GM18517 (cell line): ENCODE results near the gene VPS26B.

Experiments used
- ATAC-seq: cut with Tn5 transposase; IDR thresholded peaks from one replicate; pipeline ENCODE4 v1.9.1; 2021; ENCODE audit warnings: mild to moderate bottlenecking, moderate library complexity; ENCODE audit not compliant: unreplicated experiment

Gene VPS26B

GRCh38 chr11:134231958-134232659 lies 7.6 kb downstream of the VPS26B start:
- ATAC-seq: no peak

- ATAC-seq: no peak
Measured at GRCh38 chr11:134233729-134234179, 9.3 kb downstream of the VPS26B start.

GRCh38 chr11:134235399-134235798 lies 10.9 kb downstream of the VPS26B start:
- no peak for ATAC-seq

- ATAC-seq: no peak
Measured at GRCh38 chr11:134236834-134237556, 12.5 kb downstream of the VPS26B start.

GRCh38 chr11:134237557-134237922 lies 13.1 kb downstream of the VPS26B start:
- ATAC-seq: no peak

GRCh38 chr11:134238956-134239355 lies 14.5 kb downstream of the VPS26B start:
- ATAC-seq: no peak

GRCh38 chr11:134240592-134240991 lies 16.1 kb downstream of the VPS26B start:
- ATAC-seq: no peak

GRCh38 chr11:134242376-134242775 lies 17.9 kb downstream of the VPS26B start:
- no peak for ATAC-seq

- ATAC-seq: no peak
Measured at GRCh38 chr11:134243913-134244312, 19.4 kb downstream of the VPS26B start.

GRCh38 chr11:134244593-134244992 lies 20.1 kb downstream of the VPS26B start:
- peak; percentile 66 for ATAC-seq

- no peak for ATAC-seq
Measured at GRCh38 chr11:134245434-134245833, 21.0 kb downstream of the VPS26B start.

- ATAC-seq: no peak
Measured at GRCh38 chr11:134246100-134246499, 21.6 kb downstream of the VPS26B start.

- no peak for ATAC-seq
Measured at GRCh38 chr11:134246678-134247077, 22.2 kb downstream of the VPS26B start.

GRCh38 chr11:134248910-134249480 lies 24.5 kb downstream of the VPS26B start:
- ATAC-seq: no peak

GRCh38 chr11:134250246-134250645 lies 25.8 kb downstream of the VPS26B start:
- no peak for ATAC-seq

- no peak for ATAC-seq
Measured at GRCh38 chr11:134250675-134251074, 26.2 kb downstream of the VPS26B start.

- ATAC-seq: peak; percentile 49
Measured at GRCh38 chr11:134252346-134253187, 28.1 kb downstream of the VPS26B start.

- ATAC-seq: peak; percentile 98
Measured at GRCh38 chr11:134253188-134253993, 28.9 kb downstream of the VPS26B start, which contains the start of the genes ACAD8 and THYN1. TSS of gene ACAD8 (plus strand) at chr11:134253568. CDS start at chr11:134253601, 33 bp downstream. TSS of gene THYN1 (minus strand) at chr11:134253352. CDS start at chr11:134252882, 470 bp downstream.

- ATAC-seq: no peak
Measured at GRCh38 chr11:134254433-134255183, 30.1 kb downstream of the VPS26B start.
